Spleen (tissue), 11 donors: ENCODE results near the gene LAMTOR2. TPM values are rescaled to one million over a fixed set of nuclear protein-coding genes. Genes with fewer than 3 reads are reported as not detected.
A peak's percentile ranks its signal among the peaks of the same experiment; 100 is the strongest.

ENCODE experiments used
- DNase-seq: peaks from one replicate; pipeline ENCODE4 v3.0.0-alpha.2; 2020
- H3K27ac ChIP-seq, 8 donors: fragments of 200-600 bp; sonication (generic) in 7 of 8; 1 replicate in 4 of 8; 2 replicates in 4 of 8; pipeline versions ENCODE4 v1.5.0 to v1.8.0; 2016 to 2021; ENCODE audit warnings: inconsistent platforms in 4 of 8, mild to moderate bottlenecking in 4 of 8, moderate library complexity in 1 of 8
- H3K27me3 ChIP-seq, 7 donors: fragments of 200-600 bp; sonication (generic) in 6 of 7; replicated peaks in 1 of 7; 1 replicate in 4 of 7; 2 replicates in 3 of 7; pipeline versions ENCODE4 v1.5.0 to v1.8.0; 2016 to 2021; ENCODE audit warnings: inconsistent platforms in 3 of 7, mild to moderate bottlenecking in 1 of 7
- H3K36me3 ChIP-seq, 6 donors: fragments of 200-600 bp; sonication (generic) in 5 of 6; 1 replicate in 4 of 6; 2 replicates in 2 of 6; pipeline versions ENCODE4 v1.5.0 to v1.8.0; 2016 to 2021; ENCODE audit warnings: inconsistent platforms in 2 of 6
- H3K4me1 ChIP-seq, 6 donors: fragments of 200-600 bp; sonication (generic) in 5 of 6; 1 replicate in 3 of 6; 2 replicates in 3 of 6; pipeline versions ENCODE4 v1.5.0 to v1.8.0; 2016 to 2021; ENCODE audit warnings: inconsistent platforms in 3 of 6
- H3K4me3 ChIP-seq, 8 donors: fragments of 200-600 bp; sonication (generic) in 7 of 8; 1 replicate in 4 of 8; 2 replicates in 4 of 8; pipeline versions ENCODE4 v1.5.0 to v1.8.0; 2016 to 2021; ENCODE audit warnings: inconsistent platforms in 4 of 8, mild to moderate bottlenecking in 4 of 8, moderate library complexity in 2 of 8
- H3K9me3 ChIP-seq, 8 donors: fragments of 200-600 bp; sonication (generic) in 7 of 8; 1 replicate in 4 of 8; 2 replicates in 4 of 8; pipeline versions ENCODE4 v1.5.0 to v1.8.0; 2016 to 2021; ENCODE audit warnings: inconsistent platforms in 4 of 8
- CTCF ChIP-seq, 11 experiments: fragments of 200-600 bp in 7 of 11; fragments of 450-650 bp in 4 of 11; sonication (generic) in 4 of 11; IDR thresholded peaks in 8 of 11; conservative IDR thresholded peaks in 3 of 11; 1 replicate in 7 of 11; 2 replicates in 4 of 11; pipeline versions ENCODE4 v1.4.0 to v1.8.0; 2016 to 2021; ENCODE audit warnings: antibody characterized with exemption in 11 of 11, inconsistent platforms in 4 of 11, mild to moderate bottlenecking in 1 of 11
- POLR2A ChIP-seq, 3 donors: fragments of 450-650 bp; IDR thresholded peaks; one replicate each; pipeline ENCODE4 v1.5.1; 2017; ENCODE audit warnings: antibody characterized with exemption in 3 of 3, mild to moderate bottlenecking in 1 of 3
- POLR2AphosphoS5 ChIP-seq, 3 donors: sonication (generic); formaldehyde crosslinking; IDR thresholded peaks; one replicate each; pipeline ENCODE4 v1.5.1; 2017; ENCODE audit warnings: antibody characterized with exemption in 3 of 3
- WGBS, 5 donors: extraction: QIAGEN DNeasy Blood & Tissue Kit in 3 of 5; methylation state at CpG; one replicate each; pipeline versions ENCODE4 v1.1.5 to v1.1.7; 2013 to 2018; 5-methylcytosine and 5-hydroxymethylcytosine counted together
- intact Hi-C: fragments of 100-400 bp; cut with DNase I; formaldehyde crosslinking; loops from one replicate; pipeline ENCODE4 v1.15.0; 2023; ENCODE audit warnings: low total_unique reads
- polyA plus RNA-seq, 3 donors: library from polyadenylated mRNA; stranded (reverse); fragments of 200-250 nt; gene quantifications; one replicate each; pipeline ENCODE4 v1.2.1, GENCODE V29; 2013
- total RNA-seq, 7 donors: library from RNA; depleted of rRNA in 3 of 7; stranded (reverse); fragments of >200 nt in 3 of 7; fragmentation: NEBNext Ultra II Directional in 4 of 7; extraction: Animal tissue kit (Norgen Biotek cat#: 25700) in 4 of 7; gene quantifications; one replicate each; pipeline versions ENCODE4 v1.1.0 to v1.2.1, GENCODE V29; 2016 to 2021
- donor health status: healthy with polysubstance abuse.
- donor health status: DM: no; HTN: no; CAD: no; lungs with moderate emphysema.
- donor health status: DM: no; HTN: no; CAD: no.
- donor health status: Bipolar disorder and iron deficiency.
- donor health status: healthy.
- donor health status: DM: no; HTN: no; CAD: no.
- donor health status: DM: yes; HTN: yes; CAD: no.

The LAMTOR2 gene
- total and polyA plus RNA-seq, 10 donors, result 29.5 to 121 (median 44.7) TPM

GRCh38 chr1:156075775-156076204 lies 21.2 kb downstream of the LAMTOR2 start:
- H3K4me1 ChIP-seq, result peaks cover 5 to 28% (median 18%) of the 10 kb centered on the region in 6 donors
- peak overlapping the region in 4 of 8 donors; percentile 64 to 83 (median 72) for H3K27ac ChIP-seq
- no peaks in the 10 kb centered on the region for H3K36me3 ChIP-seq
- peak overlapping the region in 7 of 8 donors; percentile 36 to 78 (median 50) for H3K4me3 ChIP-seq
- WGBS, 5 donors, result 47 to 62% (median 58%) methylated on average over 4 of the region's 4 CpGs
- no peaks in the 10 kb centered on the region for H3K9me3 ChIP-seq
- DNase-seq, result no peak
- H3K27me3 ChIP-seq, result peaks cover 0 to 20% (median 0%) of the 10 kb centered on the region in 7 donors
- intact Hi-C loops, result no loop called here
- TF ChIP-seq POLR2A (IDR thresholded peaks at IDR 0.05), result no peak
- TF ChIP-seq CTCF (IDR thresholded peaks at IDR 0.05 in 8 of 11, conservative IDR thresholded peaks at IDR 0.05 in 3 of 11), result no peak
- TF ChIP-seq POLR2AphosphoS5 (IDR thresholded peaks at IDR 0.05), result no peak

DNA sequence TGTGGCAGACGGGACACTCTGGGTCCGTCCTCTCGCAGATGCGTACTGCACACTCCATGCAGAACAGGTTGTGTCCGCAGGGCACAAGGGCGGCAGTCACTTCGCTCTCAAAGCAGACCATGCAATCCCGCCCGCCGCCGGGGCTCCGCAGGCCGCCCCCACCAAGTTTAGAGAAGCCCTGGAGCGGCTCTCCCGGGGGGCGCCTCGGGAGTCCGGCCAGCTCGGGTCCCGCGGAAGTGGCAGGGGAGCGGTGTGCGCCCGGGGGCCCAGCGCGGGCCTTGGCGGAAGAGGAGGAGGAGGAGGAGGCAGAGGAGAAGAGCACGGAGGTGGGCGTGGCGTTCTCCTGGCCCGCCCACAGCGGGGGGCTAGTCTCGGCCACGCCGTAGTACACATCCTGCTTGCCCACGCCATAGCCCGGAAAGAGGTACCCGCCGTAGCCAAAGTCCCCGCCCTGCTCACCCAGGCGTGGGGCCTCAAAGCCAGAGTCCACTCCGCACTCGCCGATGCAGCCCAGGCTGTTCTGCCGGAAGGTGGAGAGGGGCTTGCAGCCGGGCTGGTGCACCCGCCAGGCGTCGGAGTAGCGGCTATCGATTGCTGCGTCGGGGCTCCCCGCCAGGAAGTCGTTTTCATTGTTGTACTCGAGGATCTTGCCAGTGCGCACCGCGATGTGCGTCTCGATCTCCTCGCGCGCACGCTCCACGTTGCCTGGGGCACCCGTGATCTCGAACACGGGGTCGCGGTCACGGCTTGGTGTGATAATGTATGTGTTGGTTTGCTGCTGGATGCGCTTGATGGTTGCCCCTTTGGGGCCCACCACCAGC lies 22.2 kb downstream of the LAMTOR2 start:
- peak; percentile 89 to 94 (median 91) for TF ChIP-seq POLR2AphosphoS5 (IDR thresholded peaks at IDR 0.05)
- peak in 1 of 3 donors; percentile 66 for TF ChIP-seq POLR2A (IDR thresholded peaks at IDR 0.05)
- peak in 1 of 11 experiments; percentile 28 for TF ChIP-seq CTCF (IDR thresholded peaks at IDR 0.05 in 8 of 11, conservative IDR thresholded peaks at IDR 0.05 in 3 of 11)
- H3K4me3 ChIP-seq, result peak overlapping the region; percentile 36 to 78 (median 50)
- 40 to 53% (median 47%) methylated on average over 41 to 73 of the region's 73 CpGs for WGBS, 5 donors
- H3K36me3 ChIP-seq, result no peaks in the 10 kb centered on the region
- peaks cover 0 to 30% (median 5%) of the 10 kb centered on the region in 7 donors for H3K27me3 ChIP-seq
- peaks cover 5 to 37% (median 24%) of the 10 kb centered on the region in 6 donors for H3K4me1 ChIP-seq
- DNase-seq, result peak; percentile 89
- intact Hi-C loops, result no loop called here
- H3K9me3 ChIP-seq, result no peaks in the 10 kb centered on the region
- H3K27ac ChIP-seq, result peak overlapping the region in 7 of 8 donors; percentile 54 to 83 (median 71)

DNA sequence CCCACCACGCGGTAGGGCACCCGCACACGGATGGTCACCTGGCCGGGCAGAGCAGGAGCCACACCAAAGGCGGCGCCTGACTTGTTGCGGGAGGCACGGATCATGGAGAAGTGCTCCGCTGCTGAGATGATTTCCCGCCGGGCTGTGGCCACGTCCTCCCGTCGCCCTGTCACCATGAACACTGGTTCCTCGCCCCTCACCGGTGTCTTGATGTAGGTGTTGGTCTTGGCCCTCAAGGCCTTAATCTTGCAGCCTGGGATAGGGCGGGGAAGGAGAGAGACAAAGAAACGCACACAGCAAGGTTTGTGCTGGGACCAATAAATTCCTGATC lies 22.8 kb downstream of the LAMTOR2 start:
- Histone ChIP-seq H3K27me3 (peaks cover 0 to 36% (median 5%) of the 10 kb centered on the region in 7 donors), H3K27ac (peak overlapping the region in 6 of 8 donors; percentile 64 to 83 (median 72)), H3K9me3 (no peaks in the 10 kb centered on the region), H3K36me3 (no peaks in the 10 kb centered on the region), H3K4me1 (peaks cover 6 to 43% (median 29%) of the 10 kb centered on the region in 6 donors), H3K4me3 (peak overlapping the region in 3 of 8 donors; percentile 36 to 78 (median 50))
- intact Hi-C loops, result no loop called here
- TF ChIP-seq POLR2AphosphoS5 (IDR thresholded peaks at IDR 0.05), result no peak
- no peak for TF ChIP-seq POLR2A (IDR thresholded peaks at IDR 0.05)
- no peak for DNase-seq
- 92 to 96% (median 93%) methylated on average over 9 to 19 of the region's 19 CpGs for WGBS, 5 donors

GRCh38 chr1:156078728-156079127 lies 24.1 kb downstream of the LAMTOR2 start:
- intact Hi-C loops, result no loop called here

More at GRCh38 chr1:156078728-156079127, 24.1 kb downstream of the LAMTOR2 start:
- DNase-seq, result no peak
- WGBS, 5 donors, result 88 to 93% (median 92%) methylated on average over 5 of the region's 5 CpGs
- TF ChIP-seq POLR2AphosphoS5 (IDR thresholded peaks at IDR 0.05) (no peak), POLR2A (IDR thresholded peaks at IDR 0.05) (no peak), CTCF (IDR thresholded peaks at IDR 0.05 in 8 of 11, conservative IDR thresholded peaks at IDR 0.05 in 3 of 11) (no peak)
- H3K4me3 ChIP-seq, result no peak overlapping the region
- H3K4me1 ChIP-seq, result peaks cover 8 to 56% (median 39%) of the 10 kb centered on the region in 6 donors
- H3K27me3 ChIP-seq, result peaks cover 0 to 49% (median 10%) of the 10 kb centered on the region in 7 donors
- H3K36me3 ChIP-seq, result no peaks in the 10 kb centered on the region
- H3K9me3 ChIP-seq, result no peaks in the 10 kb centered on the region
- H3K27ac ChIP-seq, result no peak overlapping the region
